Activated CD8-positive, alpha-beta memory T cell treated with anti-CD3 and anti-CD28 coated beads for 36 hours (primary cell): ENCODE data around the gene FOCAD. TPM values are rescaled to one million over a fixed set of nuclear protein-coding genes. Genes with fewer than 3 reads are reported as not detected.

Experiments
- CTCF ChIA-PET: fragments of 350-600 bp; sonication (Branson Sonifier 250); formaldehyde crosslinking; loops from one replicate; lab custom pipeline; 2021; ENCODE audit warnings: antibody characterized with exemption; lab: Charles Lee
- POLR2A ChIA-PET: fragments of 350-600 bp; sonication (Branson Sonifier 250); formaldehyde crosslinking; loops from one replicate; lab custom pipeline; 2021; ENCODE audit warnings: antibody characterized with exemption; lab: Charles Lee
- total RNA-seq, 2 experiments: library from RNA; stranded (reverse); gene quantifications; one replicate each; pipeline ENCODE4 v1.2.3, GENCODE V29; 2021

FOCAD gene
- total RNA-seq, 2 experiments from 2014 or later, result 27.8 to 29.4 TPM

DNA sequence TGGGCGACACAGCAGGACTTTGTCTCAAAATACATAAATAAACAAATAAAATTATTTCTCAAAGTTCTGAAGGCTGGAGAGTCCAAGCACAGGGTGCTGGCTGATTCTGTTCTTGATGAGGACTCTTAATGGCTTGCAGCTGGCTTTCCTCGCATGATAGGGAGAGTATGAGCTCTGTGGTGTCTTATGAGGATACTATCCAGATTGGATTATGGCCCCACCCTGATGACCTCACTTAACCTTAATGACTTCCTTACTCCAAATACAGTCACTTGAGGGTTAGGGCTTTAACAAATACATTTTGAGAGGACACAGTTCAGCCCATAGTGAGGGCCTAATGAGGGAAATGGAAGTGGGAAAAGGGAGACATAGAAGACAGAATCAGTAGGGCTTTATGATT is 87.7 kb downstream of the FOCAD start:
- POLR2A ChIA-PET, result no interaction called here
- CTCF ChIA-PET, result no interaction called here

- ChIA-PET CTCF (no interaction called here), POLR2A (no interaction called here)
These were observed 91.6 kb downstream of the FOCAD start for GRCh38 chr9:20775683-20776082.

- POLR2A ChIA-PET, result no interaction called here
- CTCF ChIA-PET, result no interaction called here
These were observed 97.0 kb downstream of the FOCAD start for GRCh38 chr9:20781092-20781491.

DNA sequence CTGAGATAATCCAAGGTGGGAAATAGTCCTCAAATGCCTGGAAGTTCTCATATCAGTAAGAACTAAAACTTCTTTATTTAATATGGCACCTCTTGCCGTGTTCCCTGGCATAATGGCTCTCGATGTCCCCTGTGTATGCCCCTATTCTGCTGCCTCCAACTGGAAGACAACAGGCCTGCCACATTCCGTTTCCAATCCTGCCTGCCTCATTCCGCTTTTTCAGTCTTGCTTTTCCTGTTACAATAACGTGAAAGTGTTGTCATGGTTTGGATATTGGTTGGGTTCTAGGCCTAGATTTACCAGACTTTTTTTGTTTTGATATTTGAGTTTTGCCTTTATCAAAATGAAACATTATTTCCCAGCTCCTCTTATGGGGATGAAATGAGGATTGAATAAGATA is 98.2 kb downstream of the FOCAD start:
- ChIA-PET CTCF (no interaction called here), POLR2A (no interaction called here)

DNA sequence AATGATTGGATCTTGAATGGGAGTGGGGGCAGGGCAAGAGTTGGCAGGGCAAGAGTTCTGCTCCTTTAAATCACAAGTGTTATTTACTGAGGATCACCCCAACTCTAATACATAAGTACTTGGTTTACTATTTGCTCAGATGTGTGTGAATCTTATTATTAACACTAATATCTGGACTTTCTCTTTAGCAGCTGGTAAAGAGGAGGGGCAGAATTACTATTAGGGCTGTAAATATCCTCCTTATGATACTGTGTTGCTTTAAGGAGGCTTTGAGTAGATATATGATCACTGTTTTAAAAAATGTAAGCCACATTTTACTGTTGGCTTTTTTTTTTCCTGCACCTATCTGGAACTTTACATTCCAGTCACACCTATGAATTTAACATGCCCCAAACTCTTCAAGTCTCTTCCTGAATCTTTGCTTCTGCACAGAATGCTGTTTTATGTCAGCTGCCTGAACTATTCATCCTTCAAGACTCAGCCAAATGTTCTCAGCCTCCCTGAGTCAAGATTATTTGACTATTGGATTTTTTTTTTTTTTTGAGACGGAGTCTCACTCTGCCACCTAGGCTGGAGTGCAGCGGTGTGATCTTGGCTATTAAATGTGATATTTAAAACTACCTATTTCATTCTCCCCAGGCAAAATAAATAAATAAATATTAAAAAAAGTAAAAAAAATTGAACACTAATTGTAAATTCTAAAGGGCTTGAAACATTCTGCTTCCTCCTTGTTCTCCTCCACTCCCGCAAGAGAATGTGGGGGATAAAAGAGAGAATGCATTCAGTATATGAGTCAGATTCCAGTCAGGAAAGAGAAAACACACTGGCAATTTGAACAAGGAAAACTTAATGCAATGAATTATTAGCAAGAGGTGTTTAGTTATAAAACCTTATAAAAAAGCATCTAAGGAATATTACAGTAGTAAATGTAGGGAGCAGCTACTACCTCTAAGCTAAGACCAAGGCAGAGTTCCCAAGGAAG is 99.3 kb downstream of the FOCAD start:
- ChIA-PET POLR2A (no interaction called here), CTCF (no interaction called here)

GRCh38 chr9:20784196-20784595 is 100.1 kb downstream of the FOCAD start:
- ChIA-PET CTCF (no interaction called here), POLR2A (no interaction called here)

DNA sequence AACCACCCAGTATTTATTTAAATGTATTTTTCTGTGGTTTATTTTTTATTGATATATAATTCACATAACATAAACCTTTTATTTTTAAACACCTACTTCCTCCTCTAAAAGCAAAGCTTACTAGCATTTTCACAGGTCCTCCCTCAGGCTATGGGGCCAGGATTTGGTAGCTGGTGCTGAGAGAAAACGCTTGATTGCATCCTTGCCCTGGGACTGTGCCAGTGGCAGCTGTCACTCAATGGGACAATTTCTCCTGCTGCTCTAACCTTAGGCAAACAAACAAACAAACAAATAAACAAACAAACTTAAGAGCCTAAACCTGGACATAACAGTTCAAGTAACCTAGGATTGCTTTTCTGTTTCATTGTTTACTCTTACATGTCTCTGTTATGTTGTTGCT is 102.7 kb downstream of the FOCAD start:
- CTCF ChIA-PET, result no interaction called here
- POLR2A ChIA-PET, result no interaction called here

DNA sequence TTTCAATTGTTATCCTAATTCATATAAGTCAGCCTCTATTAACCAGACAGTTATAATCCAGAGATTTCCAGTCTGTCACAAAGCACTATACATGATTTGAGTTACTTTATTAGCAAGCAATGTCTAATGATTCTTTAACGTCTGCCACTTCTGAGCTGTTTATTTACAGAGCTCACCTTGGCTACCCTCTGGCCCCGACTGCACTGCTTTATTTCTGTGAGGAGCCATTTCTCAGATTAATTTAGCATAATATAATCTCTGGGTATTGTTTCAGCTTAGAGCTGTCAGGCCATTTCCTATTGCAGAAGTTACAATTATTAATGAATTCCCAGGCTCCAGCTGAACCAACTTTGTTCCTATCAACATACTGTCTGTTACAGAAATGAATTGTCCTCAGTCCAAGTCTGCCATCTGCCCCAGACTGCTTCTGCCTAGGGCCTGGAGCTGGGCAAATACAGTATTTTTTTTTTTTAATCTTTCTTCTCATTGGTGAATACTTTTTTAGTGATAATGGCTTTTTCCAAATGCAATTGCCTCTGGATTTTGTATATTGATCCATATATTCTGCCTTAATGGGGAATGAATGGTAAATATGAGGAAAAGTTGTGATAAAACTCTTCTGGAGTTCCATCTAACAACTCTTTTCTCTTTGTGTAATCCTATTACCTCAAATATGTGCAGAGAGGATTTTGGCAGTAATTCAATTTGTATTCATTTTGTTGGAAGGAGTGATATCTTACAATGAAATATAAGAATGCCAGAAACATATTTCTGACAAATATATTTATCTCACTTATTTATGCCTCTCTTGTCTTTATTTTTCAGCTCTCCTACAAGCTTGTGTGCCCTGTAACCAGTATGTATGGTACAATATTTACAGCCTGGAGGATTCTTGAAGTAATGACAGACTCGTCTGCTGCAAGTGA is 104.7 kb downstream of the FOCAD start:
- CTCF ChIA-PET, result no interaction called here
- POLR2A ChIA-PET, result no interaction called here

GRCh38 chr9:20790721-20791120 is 106.7 kb downstream of the FOCAD start:
- POLR2A ChIA-PET, result no interaction called here
- CTCF ChIA-PET, result no interaction called here

DNA sequence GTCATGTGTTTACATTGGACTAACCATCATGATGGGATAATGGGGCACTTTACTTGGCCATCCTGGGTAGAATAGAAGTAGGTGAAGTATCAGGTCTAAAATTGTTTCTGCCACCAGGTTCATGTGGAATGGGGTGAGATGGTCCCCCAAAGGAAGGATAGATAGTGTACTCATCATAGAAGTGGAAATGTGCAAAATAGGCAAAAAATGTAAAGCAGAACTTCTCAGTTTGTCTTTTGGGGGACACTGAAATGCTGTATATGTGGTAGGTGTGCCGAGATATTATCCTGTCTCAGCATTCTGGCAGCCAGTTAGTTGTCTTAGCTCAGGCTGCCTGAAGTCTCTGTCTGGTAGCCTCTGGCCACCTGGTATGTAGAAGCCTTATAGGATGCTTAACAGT is 107.6 kb downstream of the FOCAD start:
- CTCF ChIA-PET, result no interaction called here
- POLR2A ChIA-PET, result no interaction called here

- POLR2A ChIA-PET, result no interaction called here
- CTCF ChIA-PET, result no interaction called here
These were observed 120.6 kb downstream of the FOCAD start for GRCh38 chr9:20804489-20805250.

- POLR2A ChIA-PET, result no interaction called here
- CTCF ChIA-PET, result no interaction called here
These were observed 121.7 kb downstream of the FOCAD start for GRCh38 chr9:20805766-20806165.

- CTCF ChIA-PET, result no interaction called here
- POLR2A ChIA-PET, result no interaction called here
These were observed 123.9 kb downstream of the FOCAD start for GRCh38 chr9:20808002-20808401.

GRCh38 chr9:20811872-20812271 is 127.8 kb downstream of the FOCAD start:
- ChIA-PET CTCF (no interaction called here), POLR2A (no interaction called here)

DNA sequence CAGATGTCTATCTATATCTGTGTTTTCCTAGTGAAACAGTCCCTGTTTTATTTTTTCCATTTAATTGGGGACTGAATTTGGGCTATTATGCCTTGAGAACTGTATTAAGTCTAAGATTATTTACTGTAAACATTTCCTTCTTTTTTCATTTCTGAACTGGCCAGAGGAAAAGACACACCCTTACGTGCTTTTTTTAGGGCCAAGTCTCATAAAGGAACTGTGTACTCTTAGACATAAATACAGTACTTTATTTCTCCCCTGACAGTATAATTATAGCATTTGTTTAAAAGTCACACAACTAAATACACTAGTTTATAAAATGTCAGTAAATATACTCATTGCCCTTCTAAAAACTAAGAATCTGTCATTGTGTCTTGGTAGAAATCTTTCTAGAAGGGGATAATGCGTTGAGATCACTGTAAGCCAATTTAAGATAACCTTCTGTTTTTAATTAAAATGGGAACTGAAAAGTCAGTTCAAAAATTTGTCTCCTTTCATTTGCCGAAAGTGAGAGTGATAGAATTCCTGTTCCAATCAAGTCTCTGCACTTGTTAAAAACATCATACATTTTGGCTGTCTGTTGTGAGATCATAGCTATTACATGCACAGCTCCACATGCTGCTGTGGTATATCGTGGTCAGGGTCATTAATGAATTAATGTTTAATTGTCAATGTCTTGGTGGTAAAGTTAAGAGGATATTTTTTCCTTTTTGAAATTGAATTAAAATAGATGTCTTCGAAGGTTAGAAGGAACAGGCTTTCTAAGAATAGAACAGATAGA is 132.1 kb downstream of the FOCAD start:
- CTCF ChIA-PET, result no interaction called here
- POLR2A ChIA-PET, result no interaction called here

DNA sequence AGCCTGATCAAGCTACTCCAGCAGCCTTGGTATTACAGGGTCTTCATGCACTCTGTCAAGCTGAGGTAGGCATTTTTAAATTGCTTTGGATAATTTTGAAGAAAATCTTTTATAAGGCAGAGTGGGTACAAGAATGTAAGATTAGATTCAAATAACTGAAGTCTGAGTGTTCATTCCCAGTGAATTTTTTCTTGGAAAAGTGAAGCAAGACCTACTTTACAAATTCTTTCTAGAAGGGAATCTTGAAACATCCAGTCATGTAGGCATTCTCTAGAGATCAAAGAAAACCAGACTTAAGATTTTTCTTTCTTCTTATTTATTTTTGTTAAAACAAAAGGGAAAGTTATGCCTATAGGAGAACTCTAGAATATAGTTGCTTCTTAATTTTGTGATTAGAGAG is 139.0 kb downstream of the FOCAD start:
- ChIA-PET CTCF (no interaction called here), POLR2A (no interaction called here)

GRCh38 chr9:20831028-20831427 is 147.0 kb downstream of the FOCAD start:
- ChIA-PET POLR2A (no interaction called here), CTCF (no interaction called here)

GRCh38 chr9:20832775-20833174 is 148.7 kb downstream of the FOCAD start:
- POLR2A ChIA-PET, result no interaction called here
- CTCF ChIA-PET, result no interaction called here
